ENCODE measurements around the gene PAQR8. TPM values are rescaled to one million over a fixed set of nuclear protein-coding genes. Genes with fewer than 3 reads are reported as not detected.

PAQR8 gene
- polyA plus RNA-seq, 1 experiment, result 4.6 TPM

DNA sequence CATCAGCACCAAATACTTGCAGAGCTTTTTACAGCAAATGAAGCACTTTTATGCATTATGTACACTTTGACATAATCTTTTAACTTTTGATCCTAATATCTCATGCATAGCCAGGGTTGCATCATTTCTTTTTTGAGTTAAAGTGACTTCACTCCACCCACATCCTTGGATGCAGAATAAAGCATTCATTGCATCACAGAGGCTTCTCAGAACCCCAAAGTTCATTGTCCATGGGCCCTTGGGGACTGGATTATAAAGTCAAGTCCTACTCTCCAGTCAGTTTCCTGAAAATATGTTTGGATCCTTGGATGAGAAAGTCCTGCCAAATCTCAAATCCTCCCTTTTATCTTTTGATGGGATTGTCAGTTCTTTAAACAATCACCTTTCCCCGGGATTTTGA is 47.5 kb downstream of the PAQR8 start:
- DNase-seq (ENCODE audit: low read depth, low spot score), result no peak
- no peak overlapping the region for H3K27ac ChIP-seq (ENCODE audit: low read depth, low read length)
- TF ChIP-seq, protein P1, sequence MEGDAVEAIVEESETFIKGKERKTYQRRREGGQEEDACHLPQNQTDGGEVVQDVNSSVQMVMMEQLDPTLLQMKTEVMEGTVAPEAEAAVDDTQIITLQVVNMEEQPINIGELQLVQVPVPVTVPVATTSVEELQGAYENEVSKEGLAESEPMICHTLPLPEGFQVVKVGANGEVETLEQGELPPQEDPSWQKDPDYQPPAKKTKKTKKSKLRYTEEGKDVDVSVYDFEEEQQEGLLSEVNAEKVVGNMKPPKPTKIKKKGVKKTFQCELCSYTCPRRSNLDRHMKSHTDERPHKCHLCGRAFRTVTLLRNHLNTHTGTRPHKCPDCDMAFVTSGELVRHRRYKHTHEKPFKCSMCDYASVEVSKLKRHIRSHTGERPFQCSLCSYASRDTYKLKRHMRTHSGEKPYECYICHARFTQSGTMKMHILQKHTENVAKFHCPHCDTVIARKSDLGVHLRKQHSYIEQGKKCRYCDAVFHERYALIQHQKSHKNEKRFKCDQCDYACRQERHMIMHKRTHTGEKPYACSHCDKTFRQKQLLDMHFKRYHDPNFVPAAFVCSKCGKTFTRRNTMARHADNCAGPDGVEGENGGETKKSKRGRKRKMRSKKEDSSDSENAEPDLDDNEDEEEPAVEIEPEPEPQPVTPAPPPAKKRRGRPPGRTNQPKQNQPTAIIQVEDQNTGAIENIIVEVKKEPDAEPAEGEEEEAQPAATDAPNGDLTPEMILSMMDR (IDR thresholded peaks at IDR 0.05; ENCODE audit: low read depth, low read length), result no peak
- H3K27me3 ChIP-seq (ENCODE audit: control insufficient read depth, insufficient read depth, low read length), result no peaks in the 10 kb centered on the region
- POLR2A ChIA-PET, result no interaction called here
- CTCF ChIA-PET, result interaction anchor here (0.9 to 3.1 kb wide), 6 partner anchors 10 to 256 kb away, joined by 4 to 89 read pairs (median 12); no protein-coding TSS in a partner anchor
- H3K4me3 ChIP-seq (ENCODE audit: low read depth, low read length), result no peak overlapping the region
- no peaks in the 10 kb centered on the region for H3K9me3 ChIP-seq (ENCODE audit: control insufficient read depth, insufficient read depth, low read length)

DNA sequence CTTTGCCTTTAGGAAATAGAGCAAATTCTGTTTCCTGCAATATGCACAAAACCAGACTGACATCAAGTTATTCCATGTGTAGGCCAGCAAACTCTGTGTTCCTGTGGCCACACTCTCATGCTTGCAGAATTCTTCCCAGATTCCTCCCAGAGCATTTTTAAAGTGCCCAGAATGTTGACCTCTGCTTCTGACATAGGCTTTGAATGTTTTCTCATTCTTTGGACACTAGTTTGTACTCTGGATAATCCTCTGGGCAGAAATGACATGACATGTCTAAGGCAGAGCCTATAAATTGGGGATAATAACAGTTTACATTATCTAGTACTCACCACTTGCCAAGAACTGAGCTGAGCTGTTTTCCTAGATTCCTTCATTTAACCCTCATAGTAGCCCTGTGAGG is 49.0 kb downstream of the PAQR8 start:
- DNase-seq (ENCODE audit: low read depth, low spot score), result no peak
- Histone ChIP-seq H3K4me3 (ENCODE audit: low read depth, low read length) (no peak overlapping the region), H3K27ac (ENCODE audit: low read depth, low read length) (no peak overlapping the region), H3K9me3 (ENCODE audit: control insufficient read depth, insufficient read depth, low read length) (no peaks in the 10 kb centered on the region), H3K27me3 (ENCODE audit: control insufficient read depth, insufficient read depth, low read length) (no peaks in the 10 kb centered on the region)
- ChIA-PET CTCF (interaction anchor here (0.8 to 1.6 kb wide), 2 partner anchors 126 to 253 kb away, joined by 3 to 9 read pairs; partner anchors contain the start of gene MCM3), POLR2A (interaction anchor here (0.6 to 0.7 kb wide), 2 partner anchors 138 to 165 kb away, joined by 3 read pairs; no protein-coding TSS in a partner anchor)
- TF ChIP-seq, protein P1 (IDR thresholded peaks at IDR 0.05; ENCODE audit: low read depth, low read length), result no peak

DNA sequence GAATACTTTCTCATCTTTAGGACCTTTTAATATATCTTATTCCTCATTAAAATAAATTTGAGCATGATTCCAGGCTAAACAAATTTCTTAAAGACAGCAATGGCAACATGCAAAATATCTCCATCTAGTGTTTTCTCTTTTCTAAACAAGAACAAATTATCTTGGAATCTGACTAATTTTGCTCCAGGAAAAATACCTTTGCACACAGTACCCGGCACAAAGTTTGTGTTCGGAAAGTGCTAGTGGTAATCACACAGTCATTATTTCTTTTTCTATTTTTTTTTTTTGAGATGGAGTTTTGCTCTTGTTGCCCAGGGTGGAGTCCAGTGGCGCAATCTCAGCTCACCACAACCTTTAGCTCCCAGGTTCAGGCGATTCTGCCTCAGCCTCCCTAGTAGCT is 50.0 kb downstream of the PAQR8 start:
- ChIA-PET POLR2A (no interaction called here), CTCF (interaction anchor here (0.6 to 1.3 kb wide), 3 partner anchors 12 to 240 kb away, joined by 3 to 5 read pairs (median 4); no protein-coding TSS in a partner anchor)
- Histone ChIP-seq H3K4me3 (ENCODE audit: low read depth, low read length) (no peak overlapping the region), H3K27me3 (ENCODE audit: control insufficient read depth, insufficient read depth, low read length) (no peaks in the 10 kb centered on the region), H3K9me3 (ENCODE audit: control insufficient read depth, insufficient read depth, low read length) (no peaks in the 10 kb centered on the region), H3K27ac (ENCODE audit: low read depth, low read length) (no peak overlapping the region)
- TF ChIP-seq, protein P1 (IDR thresholded peaks at IDR 0.05; ENCODE audit: low read depth, low read length), result no peak
- DNase-seq (ENCODE audit: low read depth, low spot score), result no peak

DNA sequence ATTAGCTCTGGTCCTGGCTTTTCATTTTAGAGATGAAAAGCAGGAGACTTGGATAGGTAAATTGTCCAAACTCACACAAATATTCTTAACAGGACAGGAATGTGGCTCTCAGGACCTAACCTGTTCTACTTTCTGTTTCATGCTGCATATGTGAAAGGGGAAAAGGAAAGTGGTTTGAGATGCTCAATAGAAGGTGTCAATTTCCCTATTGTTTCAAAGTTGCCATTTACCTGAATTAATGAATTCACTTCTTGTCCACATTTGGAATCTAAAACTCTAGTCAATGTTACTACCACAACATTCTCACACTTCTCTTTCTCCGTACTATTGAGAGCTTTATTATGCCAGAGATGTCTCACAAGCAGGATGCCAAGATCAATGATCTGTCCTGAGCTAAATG is 53.4 kb downstream of the PAQR8 start:
- CTCF ChIA-PET, result interaction anchor here (1.1 to 9.4 kb wide), 12 partner anchors 8 to 250 kb away, joined by 3 to 119 read pairs (median 10); partner anchors contain the start of gene TRAM2
- TF ChIP-seq, protein P1 (IDR thresholded peaks at IDR 0.05; ENCODE audit: low read depth, low read length), result no peak
- Histone ChIP-seq H3K9me3 (ENCODE audit: control insufficient read depth, insufficient read depth, low read length) (no peaks in the 10 kb centered on the region), H3K4me3 (ENCODE audit: low read depth, low read length) (no peak overlapping the region), H3K27ac (ENCODE audit: low read depth, low read length) (no peak overlapping the region), H3K27me3 (ENCODE audit: control insufficient read depth, insufficient read depth, low read length) (no peaks in the 10 kb centered on the region)
- DNase-seq (ENCODE audit: low read depth, low spot score), result no peak
- POLR2A ChIA-PET, result interaction anchor here (1.2 kb wide), 1 partner anchor 161 kb away, joined by 4 read pairs; no protein-coding TSS in a partner anchor

DNA sequence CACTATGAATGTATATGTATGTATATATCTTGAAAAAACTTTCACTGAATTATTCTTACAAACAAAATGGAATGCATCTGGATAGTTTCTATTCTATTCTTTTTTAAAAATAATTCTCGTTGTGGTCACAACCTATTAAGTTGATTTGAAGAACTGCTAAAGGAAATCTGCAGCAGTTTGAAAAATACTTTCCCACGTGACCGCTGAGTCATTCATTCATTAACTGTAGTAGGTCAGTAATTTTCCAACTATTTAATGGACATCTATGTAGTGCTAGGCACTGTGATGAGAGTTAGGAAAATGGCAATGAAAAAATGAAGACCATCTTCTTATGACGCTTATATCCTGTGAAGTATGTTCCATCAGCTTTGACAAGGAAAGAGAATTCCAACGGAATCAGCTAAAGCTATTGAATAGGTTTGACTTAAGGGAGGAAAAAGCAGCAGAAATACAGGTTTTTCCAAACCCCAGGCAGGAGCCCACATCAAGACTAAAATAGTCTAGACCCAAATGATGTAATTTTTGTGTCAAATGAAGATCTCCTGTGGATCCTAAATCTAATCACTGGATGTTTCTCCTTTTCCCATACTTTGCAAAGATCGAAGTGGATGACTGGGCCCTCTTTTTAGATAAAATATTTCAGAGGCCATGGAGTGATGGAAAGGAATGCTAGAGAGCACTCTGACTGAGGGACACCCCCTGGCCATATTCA is 54.1 kb downstream of the PAQR8 start:
- TF ChIP-seq, protein P1 (IDR thresholded peaks at IDR 0.05; ENCODE audit: low read depth, low read length), result no peak
- Histone ChIP-seq H3K4me3 (ENCODE audit: low read depth, low read length) (no peak overlapping the region), H3K27me3 (ENCODE audit: control insufficient read depth, insufficient read depth, low read length) (no peaks in the 10 kb centered on the region), H3K27ac (ENCODE audit: low read depth, low read length) (no peak overlapping the region), H3K9me3 (ENCODE audit: control insufficient read depth, insufficient read depth, low read length) (no peaks in the 10 kb centered on the region)
- ChIA-PET CTCF (interaction anchor here (0.7 to 9.4 kb wide), 20 partner anchors 9 to 249 kb away, joined by 3 to 119 read pairs (median 6); partner anchors contain the start of gene TRAM2), POLR2A (interaction anchor here (1.2 kb wide), 1 partner anchor 160 kb away, joined by 4 read pairs; no protein-coding TSS in a partner anchor)
- DNase-seq (ENCODE audit: low read depth, low spot score), result no peak

Measured in AG04450 (cell line).